SU-DHL-6 (cell line): ENCODE data around the gene CDK6.

Experiments used
- EZH2phosphoT487 ChIP-seq: fragments of 200-600 bp; sonication (generic), shearing (Covaris generic); conservative IDR thresholded peaks from 2 replicates; pipeline ENCODE4 v1.6.1; 2018; ENCODE audit warnings: mild to moderate bottlenecking, antibody characterized with exemption, low read length, moderate library complexity, mixed read lengths
- TF ChIP-seq, protein P1 (sequence below): fragments of 200-600 bp; sonication (generic); IDR thresholded peaks from one replicate; pipeline ENCODE4 v1.5.1; 2017; ENCODE audit warnings: antibody characterized with exemption, mild to moderate bottlenecking, low read length, moderate library complexity; ENCODE audit not compliant: insufficient read depth, poor library complexity, severe bottlenecking

DNA sequence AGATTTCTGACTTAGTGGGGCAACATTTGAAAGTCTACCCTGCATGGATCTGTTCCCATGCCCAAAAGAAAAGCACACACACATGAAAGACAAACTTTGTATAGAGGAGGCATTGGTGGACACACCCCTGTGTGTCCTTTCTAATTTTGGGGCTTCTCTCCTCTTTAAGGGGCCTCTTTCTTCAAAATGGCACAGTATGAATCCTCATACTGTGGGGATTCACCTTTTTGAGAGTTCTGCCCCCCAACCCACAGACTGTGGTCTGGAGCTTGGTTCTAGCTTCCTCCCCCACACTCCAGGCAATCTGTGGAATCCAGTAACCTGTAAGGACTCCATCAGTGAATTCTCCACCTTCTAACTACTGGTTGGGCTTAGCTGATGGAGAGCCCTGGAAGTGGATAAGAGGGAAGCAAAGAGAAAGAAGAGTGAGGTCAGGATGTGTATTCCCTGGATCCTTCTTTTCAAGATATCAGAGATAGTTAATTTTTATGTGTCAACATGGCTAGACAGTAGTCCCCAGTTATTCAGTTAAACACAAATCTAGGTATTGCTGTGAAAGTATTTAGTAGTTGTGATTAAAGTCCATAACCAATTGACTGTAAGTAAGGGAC, 32.4 kb upstream of the CDK6 start:
- no peak for TF ChIP-seq EZH2phosphoT487
- TF ChIP-seq, protein P1, sequence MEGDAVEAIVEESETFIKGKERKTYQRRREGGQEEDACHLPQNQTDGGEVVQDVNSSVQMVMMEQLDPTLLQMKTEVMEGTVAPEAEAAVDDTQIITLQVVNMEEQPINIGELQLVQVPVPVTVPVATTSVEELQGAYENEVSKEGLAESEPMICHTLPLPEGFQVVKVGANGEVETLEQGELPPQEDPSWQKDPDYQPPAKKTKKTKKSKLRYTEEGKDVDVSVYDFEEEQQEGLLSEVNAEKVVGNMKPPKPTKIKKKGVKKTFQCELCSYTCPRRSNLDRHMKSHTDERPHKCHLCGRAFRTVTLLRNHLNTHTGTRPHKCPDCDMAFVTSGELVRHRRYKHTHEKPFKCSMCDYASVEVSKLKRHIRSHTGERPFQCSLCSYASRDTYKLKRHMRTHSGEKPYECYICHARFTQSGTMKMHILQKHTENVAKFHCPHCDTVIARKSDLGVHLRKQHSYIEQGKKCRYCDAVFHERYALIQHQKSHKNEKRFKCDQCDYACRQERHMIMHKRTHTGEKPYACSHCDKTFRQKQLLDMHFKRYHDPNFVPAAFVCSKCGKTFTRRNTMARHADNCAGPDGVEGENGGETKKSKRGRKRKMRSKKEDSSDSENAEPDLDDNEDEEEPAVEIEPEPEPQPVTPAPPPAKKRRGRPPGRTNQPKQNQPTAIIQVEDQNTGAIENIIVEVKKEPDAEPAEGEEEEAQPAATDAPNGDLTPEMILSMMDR: no peak
